GM19468 (cell line): Measurements from ENCODE around the gene FKBP4.

Experiments
- ATAC-seq: cut with Tn5 transposase; IDR thresholded peaks from one replicate; pipeline ENCODE4 v1.9.1; 2021; ENCODE audit warnings: mild to moderate bottlenecking, moderate library complexity, moderate number of reproducible peaks; ENCODE audit not compliant: unreplicated experiment; ENCODE audit errors: extremely low read depth

FKBP4 gene

DNA sequence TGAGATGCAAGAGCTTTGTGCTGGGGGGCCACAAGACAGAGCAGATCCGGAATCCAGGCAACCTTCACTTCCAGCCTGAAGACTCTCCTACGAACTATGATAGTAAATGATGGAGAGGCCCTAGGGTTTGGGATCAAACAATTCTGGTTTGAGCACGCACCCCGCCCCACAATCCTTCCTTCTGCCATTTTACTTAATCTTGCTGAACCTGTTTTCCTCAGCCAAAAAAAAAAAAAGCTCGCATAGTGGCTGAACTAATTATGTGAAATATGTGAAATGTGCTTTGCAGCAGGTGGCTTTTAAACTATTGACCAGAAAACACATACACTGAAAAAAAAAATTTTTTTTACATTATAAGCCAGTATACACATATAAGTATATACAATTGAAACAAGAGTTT is 17.0 kb downstream of the FKBP4 start:
- no peak for ATAC-seq

DNA sequence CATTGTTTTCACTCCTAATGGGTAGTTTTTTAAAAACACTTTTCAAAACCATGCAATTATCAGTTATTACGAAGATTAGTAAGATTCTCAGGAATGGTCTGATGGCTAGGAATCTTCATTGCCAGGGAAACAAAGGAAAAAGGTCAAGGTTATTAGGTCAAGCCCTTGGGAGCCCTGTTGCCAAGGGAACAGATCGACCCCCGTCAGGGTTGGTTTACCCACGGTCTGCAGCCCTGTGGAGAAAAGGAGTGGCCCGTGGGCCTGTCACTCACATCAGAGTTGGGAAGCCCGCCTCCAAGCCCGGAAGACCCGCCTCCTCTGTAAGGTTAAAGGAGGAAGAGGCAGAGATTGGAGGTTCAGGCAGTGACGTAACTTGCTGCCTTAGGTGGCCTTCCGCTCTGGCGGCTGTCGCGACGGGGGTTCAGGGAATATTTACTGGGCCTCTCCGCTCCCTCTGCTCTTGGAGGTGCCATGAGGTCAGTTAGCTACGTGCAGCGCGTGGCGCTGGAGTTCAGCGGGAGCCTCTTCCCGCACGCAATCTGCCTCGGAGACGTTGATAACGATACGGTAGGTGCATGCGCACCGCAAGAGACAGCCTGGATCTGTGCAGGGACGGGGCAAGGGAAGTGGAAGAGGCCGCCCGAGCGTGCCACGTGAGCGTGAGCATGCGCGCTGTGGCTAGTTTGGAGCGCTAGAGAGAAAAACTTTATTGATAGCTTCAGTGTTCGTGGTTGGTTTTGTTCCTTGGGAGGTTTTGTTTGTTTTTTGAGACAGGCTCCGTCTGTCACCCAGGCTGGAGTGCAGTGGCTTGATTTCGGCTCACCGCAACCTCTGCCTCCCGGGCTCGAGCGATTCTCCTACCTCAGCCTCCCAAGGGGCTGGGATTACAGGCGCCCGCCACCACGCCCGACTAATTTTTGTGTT is 17.8 kb downstream of the FKBP4 start, which contains the start of gene ITFG2:
ITFG2 (plus strand) TSS at position 379 of the 924 bp plus-strand sequence; CDS start at position 472, 93 bp downstream.
- peak; percentile 85 for ATAC-seq

DNA sequence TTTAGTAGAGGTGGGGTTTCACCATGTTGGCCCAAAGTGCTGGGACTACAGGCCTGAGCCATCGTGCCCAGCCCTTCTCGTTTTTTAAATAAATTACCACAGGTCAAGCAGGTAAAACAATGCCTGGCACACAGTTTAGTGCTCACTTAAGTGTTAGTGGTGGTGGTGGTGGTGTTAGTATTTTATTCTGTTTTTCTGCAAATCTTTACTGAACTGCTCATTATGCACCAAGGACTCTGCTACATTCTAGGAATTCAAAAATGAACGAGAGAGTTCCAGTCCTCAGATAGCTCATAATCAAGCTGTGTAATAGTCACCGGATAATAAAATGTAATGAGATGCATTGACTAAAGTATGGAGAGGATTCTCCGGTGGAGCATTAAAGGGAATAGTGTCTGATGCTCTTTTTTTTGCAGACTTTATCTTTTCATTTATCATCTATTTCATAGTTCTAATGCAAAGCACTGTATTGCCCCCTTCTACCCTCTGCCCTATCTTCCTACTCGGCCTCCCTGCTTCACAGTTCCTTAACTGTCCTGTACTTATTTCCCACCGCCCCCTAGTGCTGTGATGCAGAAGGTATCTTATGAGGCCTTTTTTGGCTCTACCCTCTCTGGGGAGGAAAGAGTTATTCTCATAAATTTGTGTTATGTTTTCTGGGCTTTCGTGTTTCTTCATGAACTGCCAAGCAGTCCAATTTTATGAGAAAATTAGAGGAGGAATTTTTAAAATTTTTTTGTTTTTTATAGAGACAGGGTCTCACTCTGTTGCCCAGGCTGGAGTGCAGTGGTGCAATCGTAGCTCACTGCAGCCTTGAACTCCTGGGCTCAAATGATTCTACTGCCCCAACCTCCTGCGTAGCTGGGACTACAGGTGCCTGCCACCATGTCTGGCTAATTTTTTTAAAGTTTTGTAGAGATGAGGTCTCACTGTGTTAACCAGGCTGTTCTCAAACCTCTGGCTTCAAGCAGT is 18.7 kb downstream of the FKBP4 start:
- ATAC-seq: no peak

DNA sequence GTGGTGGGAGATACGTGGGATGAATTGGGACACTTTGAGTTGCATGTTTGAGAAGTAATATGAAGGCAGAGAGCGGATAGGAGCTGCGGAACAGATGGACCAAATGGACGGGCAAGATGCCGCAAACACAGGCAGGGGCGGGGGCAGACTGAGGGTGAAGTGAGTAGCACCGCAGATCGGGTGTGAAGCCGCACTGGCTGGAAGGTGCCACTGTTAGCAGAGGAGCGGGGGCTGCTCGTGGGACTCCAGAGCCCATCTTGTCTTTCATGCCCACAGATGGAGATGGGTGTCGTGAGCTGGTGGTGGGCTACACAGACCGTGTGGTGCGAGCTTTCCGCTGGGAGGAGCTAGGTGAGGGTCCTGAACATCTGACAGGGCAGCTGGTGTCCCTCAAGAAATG is 25.0 kb downstream of the FKBP4 start:
- ATAC-seq: no peak

DNA sequence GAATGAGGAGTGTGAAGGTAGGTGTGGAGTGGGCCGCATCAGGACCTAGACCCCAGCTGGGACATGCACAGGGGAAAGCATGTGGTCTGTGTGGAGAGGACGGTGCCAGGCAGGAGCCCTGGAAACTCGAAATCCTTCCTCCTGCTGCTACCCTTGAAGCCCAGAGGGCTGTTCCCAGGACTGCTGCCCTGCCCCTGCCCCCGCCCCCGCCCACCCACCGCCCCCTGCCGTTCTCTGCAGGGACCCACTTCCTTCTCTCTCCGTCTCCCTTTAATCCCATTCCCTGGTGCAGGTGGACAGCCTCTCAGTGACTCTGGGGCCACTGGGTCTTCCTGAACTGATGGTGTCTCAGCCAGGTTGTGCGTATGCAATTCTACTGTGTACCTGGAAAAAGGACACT is 25.7 kb downstream of the FKBP4 start:
- ATAC-seq: no peak

DNA sequence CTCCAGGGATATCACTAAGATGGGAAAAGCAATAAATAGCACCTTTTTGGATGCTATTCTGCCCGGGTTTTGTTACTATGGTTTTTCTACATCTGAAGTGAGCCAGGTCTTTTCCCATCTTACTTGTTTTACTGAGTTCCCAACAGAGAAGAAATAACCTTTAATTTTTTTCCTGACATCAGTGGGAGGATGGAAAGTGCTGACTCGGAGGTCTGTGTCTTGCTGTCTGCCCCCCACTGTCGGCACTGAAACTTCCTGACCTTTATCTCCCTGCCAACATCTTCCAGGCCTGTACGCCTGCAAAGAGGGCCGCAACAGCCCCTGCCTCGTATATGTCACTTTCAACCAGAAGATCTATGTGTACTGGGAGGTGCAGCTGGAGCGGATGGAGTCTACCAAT is 28.7 kb downstream of the FKBP4 start:
- no peak for ATAC-seq

DNA sequence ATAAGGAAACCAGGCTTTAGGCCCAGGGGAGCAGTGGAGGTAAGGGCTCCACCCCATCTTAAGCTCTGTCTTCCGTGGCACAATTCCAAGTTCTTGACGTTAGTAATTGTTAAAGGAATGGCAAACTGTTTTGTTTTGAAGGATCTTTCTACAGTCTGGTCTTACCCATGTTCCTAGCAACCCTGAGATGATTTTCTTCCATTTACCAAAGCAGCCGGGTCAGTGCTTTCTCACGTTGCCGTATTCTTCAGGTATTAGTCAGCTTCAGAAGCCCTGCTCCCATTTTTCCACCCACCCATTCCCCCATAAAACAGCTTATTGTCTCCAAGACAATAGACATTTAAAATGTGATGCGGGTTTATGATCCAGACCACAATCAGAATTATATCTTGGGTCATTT is 29.8 kb downstream of the FKBP4 start:
- ATAC-seq: no peak

DNA sequence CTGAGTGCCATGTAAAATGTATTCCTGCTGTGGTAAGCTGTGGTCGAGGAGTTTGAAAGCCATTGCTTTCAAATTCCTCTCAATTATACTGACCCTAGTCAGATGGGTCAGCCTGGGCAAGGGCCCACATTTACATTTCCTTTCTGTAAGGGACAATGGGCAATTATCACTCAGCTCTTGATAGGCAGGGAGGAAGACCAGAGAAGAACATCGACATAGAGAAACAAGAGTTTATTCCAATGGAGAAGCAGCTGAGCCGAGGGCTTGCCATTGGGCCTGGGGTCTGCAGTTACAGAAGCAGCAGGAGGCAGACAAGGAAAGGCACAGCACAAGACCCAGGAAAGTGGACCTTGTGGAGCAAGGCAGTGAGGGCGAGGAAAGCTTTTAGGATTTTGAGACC is 30.4 kb downstream of the FKBP4 start:
- no peak for ATAC-seq

DNA sequence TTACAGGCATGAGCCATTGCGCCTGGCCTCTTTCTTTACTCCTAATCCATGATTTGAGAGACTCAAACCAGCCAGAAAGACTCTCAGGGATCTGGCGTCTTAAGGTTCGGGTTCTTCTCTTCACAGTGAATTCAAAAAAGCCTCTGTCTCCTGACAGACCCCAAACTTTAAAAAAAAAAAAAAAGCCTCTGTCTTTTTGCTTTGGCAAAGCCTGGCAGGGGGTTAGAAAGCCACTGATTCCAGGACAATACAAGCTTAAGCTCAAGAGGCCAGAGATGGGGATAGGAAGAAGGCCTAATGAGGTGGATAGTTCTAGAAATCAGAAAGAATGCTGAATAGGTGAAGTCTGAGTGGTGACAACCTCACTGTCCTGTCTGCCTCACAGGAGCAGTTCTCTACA is 31.3 kb downstream of the FKBP4 start:
- no peak for ATAC-seq

DNA sequence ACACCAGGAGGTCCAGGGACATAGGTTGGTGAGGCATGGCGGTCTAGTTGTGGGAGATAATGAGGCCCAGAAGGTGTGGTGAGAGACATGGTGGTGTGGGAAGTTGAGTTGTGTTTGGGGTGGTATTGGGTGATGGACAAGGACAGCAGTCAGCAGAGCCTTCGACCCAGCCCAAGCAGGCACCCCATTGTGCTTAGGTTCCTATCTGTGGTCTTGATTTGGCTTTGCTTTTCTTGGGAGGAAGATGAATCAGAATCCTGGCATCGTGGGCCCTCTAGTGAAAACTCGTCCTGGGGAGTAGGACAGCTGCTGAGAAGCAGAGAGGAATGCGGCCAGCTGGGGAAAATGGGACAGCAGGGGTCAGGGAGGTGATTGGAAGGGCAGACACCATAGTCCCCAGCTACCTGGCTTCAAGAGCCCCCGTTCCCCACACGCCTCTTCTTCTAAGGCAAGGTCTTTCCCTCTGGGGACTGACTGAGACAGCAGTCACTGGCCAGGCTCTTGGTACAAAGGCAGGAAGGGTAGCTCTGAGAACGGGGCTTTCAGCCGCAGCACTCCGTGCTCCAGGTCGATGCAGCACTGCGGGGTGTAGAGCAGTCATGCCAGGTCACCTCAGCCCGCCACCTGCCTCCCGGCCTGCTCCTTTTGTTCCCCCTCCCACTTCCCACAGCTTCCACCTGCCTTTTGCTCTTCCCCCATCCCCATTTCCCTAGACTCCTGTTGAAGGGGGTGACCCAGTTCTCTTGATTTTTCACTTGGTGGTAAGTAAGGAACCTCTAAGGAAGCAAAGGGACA is 32.1 kb downstream of the FKBP4 start:
- no peak for ATAC-seq

DNA sequence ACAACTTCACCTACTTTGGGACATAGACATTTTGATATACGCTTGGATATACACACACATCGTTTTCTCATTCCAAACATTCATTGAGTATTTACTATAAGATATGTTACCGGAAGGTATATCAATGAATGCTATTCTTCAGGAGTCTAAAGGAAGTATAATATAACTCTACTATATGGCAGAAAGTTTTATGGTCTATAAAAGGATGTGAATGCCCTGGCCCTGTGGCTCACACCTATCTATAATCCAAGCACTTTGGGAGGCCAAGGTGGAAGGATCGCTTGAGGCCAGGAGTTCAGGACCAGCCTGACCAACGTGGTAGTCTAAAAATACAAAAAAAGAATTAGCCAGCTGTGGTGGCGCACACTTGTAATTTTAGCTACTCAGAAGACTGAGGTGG is 34.5 kb downstream of the FKBP4 start:
- no peak for ATAC-seq

DNA sequence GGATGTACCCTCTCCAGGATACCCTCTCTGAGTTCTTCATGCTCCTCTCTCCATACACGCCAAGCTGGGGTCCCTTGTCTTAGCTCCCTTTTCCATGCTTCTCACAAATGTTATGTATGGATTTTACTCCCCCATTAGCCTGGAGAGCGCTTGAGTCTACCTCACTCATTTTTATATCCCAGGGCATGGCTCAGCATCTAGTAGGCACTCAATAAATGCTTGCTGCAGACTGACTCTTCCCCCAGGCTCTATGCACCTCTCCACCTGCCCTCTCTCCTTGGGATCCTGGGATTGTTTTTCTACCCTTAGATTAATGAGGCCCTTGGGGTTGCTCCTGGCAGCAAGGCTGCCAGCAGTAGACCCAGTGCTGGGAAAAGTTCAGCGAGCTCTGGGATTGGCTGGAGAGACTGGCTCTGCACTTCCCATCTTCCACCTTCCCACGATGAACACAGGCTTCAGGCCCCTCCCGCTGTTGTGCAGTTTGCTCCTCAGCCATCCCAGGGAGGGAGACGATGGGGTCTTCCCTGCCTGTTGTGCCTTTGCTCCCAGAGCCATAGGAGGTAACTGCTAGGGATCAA is 37.9 kb downstream of the FKBP4 start:
- ATAC-seq: no peak

DNA sequence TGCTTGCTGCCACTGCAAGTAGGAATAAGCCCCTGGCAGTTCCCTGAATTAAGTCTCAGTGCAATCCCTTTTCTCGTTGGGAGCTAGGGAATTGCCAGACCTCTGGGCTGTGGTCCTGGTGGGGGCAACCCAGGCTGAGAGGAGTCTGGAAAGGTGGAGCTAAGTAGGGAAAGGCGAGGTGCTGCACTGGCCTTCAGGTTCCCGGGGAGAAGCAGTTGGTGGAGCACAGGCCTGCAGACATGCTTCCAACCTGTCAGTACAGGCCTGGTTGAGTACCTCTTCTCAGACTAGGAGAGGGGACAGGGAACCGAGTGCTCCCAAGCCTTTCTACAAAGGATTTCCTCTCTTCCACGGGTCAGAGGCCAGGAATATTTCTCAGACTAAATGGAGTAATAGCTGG is 38.6 kb downstream of the FKBP4 start:
- ATAC-seq: no peak

DNA sequence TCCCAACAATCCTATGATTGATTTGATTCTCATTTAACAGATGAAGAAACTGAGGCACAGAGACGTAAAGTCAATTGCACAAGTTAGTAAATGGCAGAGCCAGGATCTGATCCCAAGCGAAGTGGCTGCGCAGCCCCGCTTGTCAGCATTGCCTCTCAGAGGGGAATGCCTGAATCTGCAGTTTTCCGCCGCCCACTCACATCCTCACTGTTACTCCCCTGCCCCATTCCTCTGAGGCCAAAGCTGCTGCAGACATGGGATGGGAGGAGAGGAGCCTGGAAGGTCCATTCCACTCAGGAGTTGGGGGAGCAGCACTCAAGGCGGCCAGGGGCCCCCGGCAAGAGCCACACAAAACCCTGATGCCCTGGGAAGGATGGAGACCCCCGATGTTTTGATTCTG is 39.0 kb downstream of the FKBP4 start:
- ATAC-seq: no peak

DNA sequence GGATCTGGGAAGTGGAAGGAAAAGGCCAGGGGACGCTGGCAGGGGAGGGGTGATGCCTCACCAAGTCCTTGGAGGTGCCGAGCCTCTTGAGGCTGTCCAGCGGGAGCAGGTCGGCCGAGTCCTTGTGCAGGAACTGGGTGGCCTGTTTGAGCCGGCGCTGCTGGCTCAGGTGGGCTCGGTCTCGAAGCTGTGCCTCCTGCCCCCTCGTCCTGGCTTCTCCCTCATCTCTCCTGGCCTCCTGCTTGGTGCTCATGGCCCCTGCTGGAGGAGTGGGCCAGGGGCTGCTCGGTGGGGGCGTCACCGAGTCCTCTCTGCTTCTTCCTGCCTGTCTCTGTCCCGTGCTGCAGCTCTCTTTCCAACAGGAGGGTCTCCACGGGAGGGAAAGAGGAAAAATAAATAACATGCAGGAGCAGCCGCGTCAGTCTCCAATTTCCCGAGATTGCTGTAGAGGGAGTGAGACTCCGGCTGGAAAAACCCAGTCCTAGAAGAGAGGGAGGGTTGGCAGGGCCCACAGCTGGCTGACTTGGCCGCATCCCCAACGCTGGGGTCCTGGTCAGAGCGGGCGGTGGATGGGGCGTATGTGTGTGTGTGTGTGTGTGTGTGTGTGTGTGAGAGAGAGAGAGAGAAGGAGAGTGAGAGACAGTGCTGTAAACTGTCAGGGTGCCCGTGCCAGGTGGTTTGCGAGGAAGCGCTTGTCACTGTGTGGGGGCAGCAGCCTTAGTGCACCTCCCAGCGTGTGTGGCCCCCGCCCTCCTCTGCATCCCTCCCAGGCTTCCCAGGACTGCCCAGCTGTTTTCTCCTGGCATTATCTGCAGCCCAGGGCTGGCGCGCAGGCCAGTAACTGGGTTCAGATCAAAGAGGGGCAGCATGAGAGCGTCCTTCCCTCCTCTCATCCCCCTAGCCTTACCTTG is 40.1 kb downstream of the FKBP4 start, which contains the start of gene NRIP2:
NRIP2 (minus strand) TSS at position 455 of the 911 bp plus-strand sequence; CDS start at position 403, 52 bp downstream.
- no peak for ATAC-seq

DNA sequence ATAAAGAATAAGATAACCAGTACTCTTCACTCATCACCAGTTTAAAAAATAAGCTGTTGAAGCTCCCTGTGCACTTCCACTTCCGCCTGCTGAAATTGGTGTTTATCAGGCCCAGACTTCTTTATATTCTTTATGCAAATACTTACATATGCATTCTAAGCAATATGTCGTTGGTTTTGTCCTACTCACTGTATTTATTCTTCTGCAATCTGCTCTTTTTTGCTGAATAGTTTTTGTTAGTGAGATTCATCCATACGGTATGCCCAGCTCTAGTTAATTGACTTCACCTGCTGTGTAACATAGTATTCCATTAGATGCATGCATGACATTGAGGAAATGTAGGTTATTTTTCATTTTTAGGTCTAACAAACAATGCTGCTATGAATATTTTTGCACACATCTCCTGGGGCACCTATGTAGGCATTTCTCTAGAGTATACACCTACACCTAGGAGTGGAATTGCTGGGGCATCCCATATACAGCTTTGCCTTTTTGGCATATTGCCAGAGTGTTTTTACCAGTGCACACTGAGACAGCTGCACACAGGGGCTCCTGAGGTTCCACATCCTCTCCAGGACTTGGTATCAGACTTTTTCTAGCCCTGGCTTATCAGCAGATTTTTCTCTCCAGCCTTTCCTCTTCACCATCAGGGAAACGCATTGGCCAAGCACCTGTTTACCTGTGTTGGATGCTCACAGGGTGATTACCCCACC is 41.1 kb downstream of the FKBP4 start:
- ATAC-seq: no peak

DNA sequence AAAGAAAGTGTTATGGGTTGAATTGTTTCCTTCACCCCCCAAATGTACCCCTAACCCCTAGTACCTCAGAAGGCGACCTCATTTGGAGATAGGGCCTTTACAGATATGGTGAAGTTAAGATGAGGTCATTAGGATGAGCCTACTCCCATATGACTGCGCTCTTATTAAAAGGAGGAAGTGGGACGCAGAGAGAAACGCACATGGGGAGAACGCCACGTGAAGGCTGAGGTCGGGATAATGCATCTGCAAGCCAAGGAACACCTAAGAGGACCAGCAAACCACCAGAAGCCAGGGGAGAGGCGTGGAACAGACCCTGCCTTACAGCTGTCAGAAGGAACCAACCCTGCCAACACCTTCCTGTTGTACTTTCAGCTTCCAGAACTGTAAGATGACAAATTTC is 41.8 kb downstream of the FKBP4 start:
- ATAC-seq: no peak

DNA sequence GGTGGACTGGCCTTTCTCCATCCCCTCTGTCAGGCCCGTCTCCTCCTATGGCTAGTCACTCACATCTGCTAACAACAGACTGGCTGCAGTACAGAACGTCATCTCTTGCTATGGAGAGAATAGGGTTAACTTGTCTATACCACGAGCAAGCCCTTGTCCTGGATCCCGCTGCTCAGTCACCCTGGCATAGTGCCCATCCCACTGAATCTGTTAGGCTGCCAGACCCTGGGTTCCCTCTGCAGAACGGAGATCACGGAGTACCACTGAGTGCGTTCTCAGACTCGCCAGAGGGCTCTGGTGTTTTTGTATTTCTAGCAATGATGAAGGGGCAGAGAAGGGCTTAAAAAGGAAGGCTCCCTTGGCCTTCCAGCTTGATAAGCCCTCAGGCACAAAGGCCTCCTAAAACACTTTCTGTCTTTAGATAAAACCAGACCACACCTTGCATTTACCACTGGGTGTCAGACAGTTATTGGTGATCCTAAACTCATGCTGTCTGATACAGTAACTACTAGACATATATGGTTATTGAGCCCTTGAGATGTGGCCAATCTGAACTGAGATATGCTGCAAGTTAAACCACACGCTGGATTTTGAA is 46.4 kb downstream of the FKBP4 start:
- ATAC-seq: no peak
